GM23248 (cell line): ENCODE results near the gene ZNF311. TPM values are rescaled to one million over a fixed set of nuclear protein-coding genes. Genes with fewer than 3 reads are reported as not detected.

ENCODE experiments used
- DNase-seq: peaks from one replicate; pipeline ENCODE4 v3.0.0-alpha.2; 2015
- H2AFZ ChIP-seq: fragments of 200-600 bp; sonication (generic); 2 replicates; pipeline ENCODE4 v1.6.1; 2016; ENCODE audit warnings: antibody characterized with exemption
- H3F3A ChIP-seq: fragments of 200-600 bp; sonication (generic); 2 replicates; pipeline ENCODE4 v1.6.1; 2016; ENCODE audit warnings: mild to moderate bottlenecking, antibody characterized with exemption, mixed run types; ENCODE audit not compliant: insufficient read depth
- H3K27ac ChIP-seq: fragments of 200-600 bp; sonication (generic); 2 replicates; pipeline ENCODE4 v1.5.1; 2016; ENCODE audit warnings: mild to moderate bottlenecking
- H3K27me3 ChIP-seq: fragments of 200-600 bp; sonication (generic); replicated peaks from 2 replicates; pipeline ENCODE4 v1.6.1; 2016; ENCODE audit warnings: mild to moderate bottlenecking; ENCODE audit not compliant: insufficient read depth
- H3K36me3 ChIP-seq: fragments of 200-600 bp; sonication (generic); 2 replicates; pipeline ENCODE4 v1.6.1; 2016; ENCODE audit warnings: low read depth, mild to moderate bottlenecking
- H3K4me1 ChIP-seq: fragments of 200-600 bp; sonication (generic); 2 replicates; pipeline ENCODE4 v1.6.1; 2016; ENCODE audit warnings: mild to moderate bottlenecking; ENCODE audit not compliant: insufficient read depth
- H3K4me2 ChIP-seq: fragments of 200-600 bp; sonication (generic); one replicate; pipeline ENCODE4 v1.6.1; 2016; ENCODE audit warnings: mild to moderate bottlenecking; ENCODE audit not compliant: unreplicated experiment
- H3K4me3 ChIP-seq: fragments of 200-600 bp; sonication (generic); 2 replicates; pipeline ENCODE4 v1.5.1; 2016; ENCODE audit warnings: mild to moderate bottlenecking
- H3K79me2 ChIP-seq: fragments of 200-600 bp; sonication (generic); 2 replicates; pipeline ENCODE4 v1.6.1; 2016; ENCODE audit warnings: mild to moderate bottlenecking; ENCODE audit not compliant: insufficient read depth
- H3K9ac ChIP-seq: fragments of 200-600 bp; sonication (generic); 2 replicates; pipeline ENCODE4 v1.6.1; 2016; ENCODE audit warnings: mild to moderate bottlenecking
- H3K9me2 ChIP-seq: fragments of 200-600 bp; sonication (generic); 2 replicates; pipeline ENCODE4 v1.6.1; 2016; ENCODE audit warnings: mixed run types, mild to moderate bottlenecking, moderate library complexity; ENCODE audit not compliant: insufficient read depth
- H3K9me3 ChIP-seq: fragments of 200-600 bp; sonication (generic); one replicate; pipeline ENCODE4 v1.6.1; 2017; ENCODE audit warnings: low read depth
- H4K20me1 ChIP-seq: fragments of 200-600 bp; sonication (generic); 2 replicates; pipeline ENCODE4 v1.6.0; 2016; ENCODE audit not compliant: insufficient read depth
- EZH2 ChIP-seq: fragments of 200-600 bp; sonication (generic); IDR thresholded peaks from 2 replicates; pipeline ENCODE4 v1.6.1; 2018; ENCODE audit warnings: antibody characterized with exemption, mild to moderate bottlenecking; ENCODE audit not compliant: insufficient read depth, poor library complexity, severe bottlenecking
- EZH2phosphoT487 ChIP-seq: fragments of 200-600 bp; sonication (generic); IDR thresholded peaks from 2 replicates; pipeline ENCODE4 v1.6.1; 2018; ENCODE audit warnings: antibody characterized with exemption, moderate library complexity, mild to moderate bottlenecking, low read depth; ENCODE audit not compliant: insufficient read depth
- WGBS, 2 experiments: methylation state at CpG; one replicate each; pipeline ENCODE4 v1.1.6; 2015 to 2017; ENCODE audit warnings: low lambda C conversion rate in 2 of 2, low coverage in 1 of 2; ENCODE audit errors: missing lambda C conversion rate in 2 of 2; 5-methylcytosine and 5-hydroxymethylcytosine counted together
- in situ Hi-C: fragments of 300-500 bp; cut with MboI; formaldehyde crosslinking; loops from 2 replicates; pipeline ENCODE4 v1.15.0; 2020
- polyA plus RNA-seq: library from polyadenylated mRNA; unstranded; fragments of >200 nt; fragmentation: Nextera tagmentation; extraction: Ambion mirVana; gene quantifications from 2 replicates; pipeline ENCODE4 v1.2.1, GENCODE V29; 2016
- total RNA-seq: library from RNA; depleted of rRNA; stranded (reverse); fragments of >200 nt; shearing (Covaris generic); gene quantifications from 2 replicates; pipeline ENCODE4 v1.2.3, GENCODE V29; 2014; rRNA removed

ZNF311 gene
- total RNA-seq (0.54 and 0.76 TPM in 2 replicates), polyA plus RNA-seq (0.67 and 0.93 TPM in 2 replicates)

DNA sequence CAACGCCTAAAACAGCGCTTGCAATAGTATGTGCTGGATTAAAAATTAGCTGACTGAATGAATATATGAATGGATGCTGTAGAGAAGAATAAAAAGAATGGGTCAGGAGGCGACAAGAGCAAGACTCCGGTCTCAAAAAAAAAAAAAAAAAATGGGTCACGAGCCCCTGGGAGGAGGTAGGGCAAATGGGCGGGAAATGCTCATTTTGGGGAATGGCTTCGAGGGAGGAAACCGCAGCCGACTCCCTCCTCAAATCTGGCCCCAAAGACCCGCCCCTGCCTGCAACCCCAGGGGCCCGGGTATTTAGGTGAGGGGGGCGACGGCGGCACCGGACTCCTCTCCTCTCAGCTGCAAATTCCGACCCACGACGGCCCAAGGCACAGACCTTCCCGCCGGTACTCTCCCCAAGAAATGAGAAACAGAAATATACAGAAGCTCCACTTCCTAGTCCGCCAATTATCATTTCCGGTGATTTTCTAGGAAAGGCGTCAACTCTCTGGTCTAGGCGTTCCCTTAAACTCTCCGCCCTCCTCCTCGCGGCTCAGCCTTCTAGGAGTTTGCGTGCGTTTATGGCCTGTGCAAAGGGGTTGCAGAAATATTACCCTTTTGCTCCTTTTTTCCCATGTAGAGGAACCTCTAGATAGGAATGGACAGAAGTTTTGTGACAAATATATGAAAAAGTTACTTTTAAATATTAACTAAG, at the start of gene ZNF311:
TSS of gene ZNF311 (minus strand) at position 133 of the 703 bp plus-strand sequence. CDS start 1,361 bp downstream, outside the sequence.
- H2AFZ ChIP-seq: peak within 1 kb of the TSS; percentile 90
- WGBS, 2 experiments: 8 to 9% methylated on average over 28 to 29 of the region's 29 CpGs
- peak within 1 kb of the TSS; percentile 73 for H3K4me2 ChIP-seq
- peak; percentile 84 for DNase-seq
- no peak within 1 kb of the TSS for H3K27ac ChIP-seq
- peak within 1 kb of the TSS; percentile 65 for H3K9ac ChIP-seq
- H3K36me3 ChIP-seq: no peaks in the 10 kb centered on the region
- TF ChIP-seq EZH2 (no peak), EZH2phosphoT487 (no peak)
- H3K79me2 ChIP-seq: no peaks in the 10 kb centered on the region
- H3K4me3 ChIP-seq: peak within 1 kb of the TSS; percentile 84
- no peaks in the 10 kb centered on the region for H3K9me3 ChIP-seq
- no peaks in the 10 kb centered on the region for H4K20me1 ChIP-seq
- in situ Hi-C loops: no loop called here
- no peaks in the 10 kb centered on the region for H3K9me2 ChIP-seq
- H3K27me3 ChIP-seq: no peaks in the 10 kb centered on the region
- peaks cover 6% of the 10 kb centered on the region; the same call in 1 of the 2 replicates for H3K4me1 ChIP-seq
- no peaks in the 10 kb centered on the region for H3F3A ChIP-seq

DNA sequence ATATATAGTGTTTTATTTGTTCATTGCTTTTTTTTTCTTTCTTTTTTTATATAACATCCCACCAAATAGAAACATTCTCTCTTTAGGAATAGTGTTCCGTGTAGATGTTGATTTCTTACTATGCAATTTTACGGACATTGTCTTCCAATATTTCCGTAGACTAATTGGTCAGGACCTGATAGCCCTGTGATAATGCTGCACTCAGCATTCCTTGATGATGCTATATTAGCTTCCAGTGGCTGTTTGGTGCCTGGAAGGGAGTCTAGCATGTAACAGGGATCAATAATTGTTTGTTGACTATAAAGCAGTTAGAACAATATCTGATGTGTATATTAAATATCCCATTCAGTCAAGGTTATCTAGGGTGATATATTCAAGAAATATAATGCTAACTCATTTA, 46.6 kb upstream of the ZNF311 start:
- TF ChIP-seq EZH2phosphoT487 (no peak), EZH2 (no peak)
- DNase-seq: no peak
- Histone ChIP-seq H3K79me2 (no peaks in the 10 kb centered on the region), H3K27me3 (no peaks in the 10 kb centered on the region), H3F3A (no peaks in the 10 kb centered on the region), H3K27ac (no peak overlapping the region), H3K9me3 (no peaks in the 10 kb centered on the region), H3K9ac (no peak overlapping the region), H3K4me1 (no peaks in the 10 kb centered on the region), H3K4me3 (no peak overlapping the region), H2AFZ (no peak overlapping the region), H3K9me2 (no peaks in the 10 kb centered on the region; the same call in 1 of the 2 replicates), H3K4me2 (no peak overlapping the region), H3K36me3 (no peaks in the 10 kb centered on the region), H4K20me1 (no peaks in the 10 kb centered on the region)
- WGBS, 2 experiments: 35 to 38% methylated on average over 3 of the region's 3 CpGs
- in situ Hi-C loops: no loop called here

DNA sequence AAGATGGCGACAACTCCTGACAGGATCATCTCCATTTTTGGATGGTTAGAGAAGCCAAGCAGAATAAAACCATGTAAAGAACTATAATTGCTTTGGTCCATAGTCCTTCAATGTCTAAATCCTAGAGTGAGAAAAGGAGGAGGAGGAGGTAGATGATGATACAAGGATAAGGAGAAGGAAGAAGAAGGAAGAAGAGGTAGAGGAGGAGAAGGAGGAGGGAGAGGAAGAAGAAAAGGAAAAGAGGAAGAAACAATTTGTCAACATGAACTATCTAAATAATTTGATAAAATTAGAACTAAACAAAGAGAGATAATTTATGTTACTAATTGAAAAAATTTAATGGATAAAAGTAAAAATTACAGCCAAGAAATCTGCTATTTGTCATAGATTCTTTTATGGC, 40.0 kb upstream of the ZNF311 start, which contains the start of gene OR2W1:
TSS of gene OR2W1 (minus strand) at position 101 of the 400 bp plus-strand sequence. CDS start at position 101, 0 bp downstream.
- WGBS, 2 experiments: 4 to 5% methylated on average over 1 of the region's 1 CpG
- Histone ChIP-seq H3K36me3 (no peaks in the 10 kb centered on the region), H3K79me2 (no peaks in the 10 kb centered on the region), H3K9me3 (no peaks in the 10 kb centered on the region), H3K9me2 (no peaks in the 10 kb centered on the region; the same call in 1 of the 2 replicates), H3K9ac (no peak within 1 kb of the TSS), H4K20me1 (no peaks in the 10 kb centered on the region), H3K4me3 (no peak within 1 kb of the TSS), H3K27me3 (no peaks in the 10 kb centered on the region), H3F3A (no peaks in the 10 kb centered on the region), H3K27ac (no peak within 1 kb of the TSS), H3K4me2 (no peak within 1 kb of the TSS), H3K4me1 (no peaks in the 10 kb centered on the region), H2AFZ (no peak within 1 kb of the TSS)
- no peak for DNase-seq
- in situ Hi-C loops: no loop called here
- no peak for TF ChIP-seq EZH2phosphoT487

DNA sequence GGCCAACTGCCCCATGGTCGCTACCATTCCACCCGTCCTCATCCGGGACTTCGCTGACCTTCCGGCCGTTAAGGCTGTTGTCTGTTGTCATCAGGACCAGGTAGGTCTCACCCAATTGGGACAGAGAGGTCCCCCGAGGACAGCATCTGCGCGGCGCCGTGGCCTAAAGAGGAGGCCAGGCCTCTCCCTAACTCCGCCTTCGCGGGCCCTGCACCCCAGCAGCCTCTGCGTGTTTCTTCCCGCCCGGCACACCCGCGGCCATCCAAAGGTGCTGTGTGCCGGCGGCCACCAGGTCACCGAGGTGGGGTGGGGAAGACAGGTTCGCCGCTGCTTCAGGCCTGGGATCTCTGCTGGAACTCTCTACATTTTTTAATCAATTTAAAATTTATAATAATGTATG, 30.8 kb upstream of the ZNF311 start:
- H4K20me1 ChIP-seq: no peaks in the 10 kb centered on the region
- H3K27me3 ChIP-seq: no peaks in the 10 kb centered on the region
- whole genome bisulfite sequencing, 2 experiments: 79 to 80% methylated on average over 24 of the region's 24 CpGs
- H3F3A ChIP-seq: no peaks in the 10 kb centered on the region
- in situ Hi-C loops: no loop called here
- no peak overlapping the region for H3K4me2 ChIP-seq
- H3K36me3 ChIP-seq: no peaks in the 10 kb centered on the region
- no peaks in the 10 kb centered on the region for H3K9me3 ChIP-seq
- no peaks in the 10 kb centered on the region for H3K4me1 ChIP-seq
- no peak overlapping the region for H3K27ac ChIP-seq
- H3K4me3 ChIP-seq: no peak overlapping the region
- no peak overlapping the region for H3K9ac ChIP-seq
- DNase-seq: no peak
- TF ChIP-seq EZH2phosphoT487 (no peak), EZH2 (no peak)
- no peaks in the 10 kb centered on the region for H3K79me2 ChIP-seq
- H3K9me2 ChIP-seq: no peaks in the 10 kb centered on the region
- H2AFZ ChIP-seq: no peak overlapping the region
